Endothelial cell of umbilical vein (primary cell): ENCODE results near the gene DCLRE1B. TPM values are rescaled to one million over a fixed set of nuclear protein-coding genes. Genes with fewer than 3 reads are reported as not detected.

Experiments
- BruUV-seq: library from RNA; stranded (reverse); fragments of 400-500 nt; replicated peaks from 2 replicates; lab custom pipeline; 2021; lab: Mats Ljungman, UMichigan
- CTCF ChIA-PET: fragments of 300-600, 350-600 bp; sonication (Branson Sonifier 250); formaldehyde crosslinking; loops from one replicate; lab custom pipeline; 2021; ENCODE audit warnings: antibody characterized with exemption, inconsistent platforms; lab: Charles Lee
- POLR2A ChIA-PET: fragments of 300-600, 350-600 bp; sonication (Branson Sonifier 250); formaldehyde crosslinking; loops from one replicate; lab custom pipeline; 2021; ENCODE audit warnings: antibody characterized with exemption, inconsistent platforms; lab: Charles Lee
- DNase-seq: peaks from one replicate; pipeline ENCODE4 v3.0.0-alpha.2; 2011; ENCODE audit warnings: low read depth, low spot score
- FAIRE-seq: peaks from 2 replicates; lab custom pipeline; 2011; peaks lifted over from hg19 to GRCh38; lab: Jason Lieb, UNC
- H2AFZ ChIP-seq: 2 replicates; pipeline ENCODE4 v1.6.0; 2012; ENCODE audit warnings: low read depth, low read length, control low read depth, inconsistent platforms
- H3K27ac ChIP-seq: 2 replicates; pipeline ENCODE4 v1.5.1; 2011; ENCODE audit warnings: low read depth, mild to moderate bottlenecking, control low read depth, low read length, moderate library complexity; ENCODE audit not compliant: insufficient read depth
- H3K27me3 ChIP-seq, 2 experiments: 2 replicates each; pipeline versions ENCODE4 v1.6.0 to v1.6.1; 2011; ENCODE audit warnings: low read length in 2 of 2, mixed read lengths in 1 of 2; ENCODE audit not compliant: control insufficient read depth in 2 of 2, insufficient read depth in 2 of 2
- H3K36me3 ChIP-seq, 2 experiments: 2 replicates in 1 of 2; 3 replicates in 1 of 2; pipeline ENCODE4 v1.5.1; 2011; ENCODE audit warnings: low read length in 2 of 2, mild to moderate bottlenecking in 1 of 2, moderate library complexity in 1 of 2; ENCODE audit not compliant: control insufficient read depth in 2 of 2, insufficient read depth in 2 of 2; ENCODE audit errors: extremely low read depth in 1 of 2
- H3K4me1 ChIP-seq: 3 replicates; pipeline ENCODE4 v1.5.1; 2011; ENCODE audit warnings: mild to moderate bottlenecking, low read length; ENCODE audit not compliant: control insufficient read depth, insufficient read depth; ENCODE audit errors: extremely low read depth
- H3K4me2 ChIP-seq: 2 replicates; pipeline ENCODE4 v1.6.1; 2011; ENCODE audit warnings: low read length, control low read depth, mixed read lengths; ENCODE audit not compliant: insufficient read depth
- H3K4me3 ChIP-seq, 3 experiments: fragments of 200-600 bp in 1 of 3; sonication (generic), shearing (Covaris generic) in 1 of 3; replicated peaks in 1 of 3; 2 replicates each; pipeline ENCODE4 v1.5.1; 2011 to 2016; ENCODE audit warnings: control low read depth in 3 of 3, low read length in 3 of 3, mild to moderate bottlenecking in 2 of 3, inconsistent platforms in 1 of 3, low read depth in 1 of 3, moderate library complexity in 1 of 3; ENCODE audit not compliant: insufficient read depth in 1 of 3
- H3K79me2 ChIP-seq: 2 replicates; pipeline ENCODE4 v1.6.0; 2012; ENCODE audit warnings: low read length, inconsistent platforms; ENCODE audit not compliant: control insufficient read depth, insufficient read depth
- H3K9ac ChIP-seq: replicated peaks from 2 replicates; pipeline ENCODE3; 2011; ENCODE audit warnings: low read length, control low read depth; ENCODE audit not compliant: insufficient read depth; ENCODE audit errors: extremely low read depth
- H3K9me1 ChIP-seq: replicated peaks from 3 replicates; pipeline ENCODE4 v1.6.0; 2011; ENCODE audit warnings: mild to moderate bottlenecking, low read length; ENCODE audit not compliant: control insufficient read depth, insufficient read depth; ENCODE audit errors: extremely low read depth
- H3K9me3 ChIP-seq: replicated peaks from 2 replicates; pipeline ENCODE4 v1.5.1; 2012; ENCODE audit warnings: low read length, inconsistent platforms; ENCODE audit not compliant: control insufficient read depth, insufficient read depth
- H4K20me1 ChIP-seq: replicated peaks from 2 replicates; pipeline ENCODE3; 2011; ENCODE audit warnings: mild to moderate bottlenecking, low read length; ENCODE audit not compliant: control insufficient read depth, insufficient read depth; ENCODE audit errors: extremely low read depth
- EZH2 ChIP-seq: IDR thresholded peaks from 2 replicates; pipeline ENCODE4 v1.6.1; 2012; ENCODE audit warnings: borderline replicate concordance, low read depth, mild to moderate bottlenecking, moderate library complexity, low read length, inconsistent platforms; ENCODE audit not compliant: severe bottlenecking
- FOS ChIP-seq: IDR thresholded peaks from 2 replicates; pipeline ENCODE4 v1.6.1; 2011; ENCODE audit warnings: mild to moderate bottlenecking, low read length, moderate library complexity, borderline replicate concordance; ENCODE audit not compliant: insufficient read depth
- GATA2 ChIP-seq: IDR thresholded peaks from 2 replicates; pipeline ENCODE4 v1.7.0; 2011; ENCODE audit warnings: low read depth, mild to moderate bottlenecking, moderate library complexity, mixed read lengths, low read length; ENCODE audit not compliant: insufficient read length, insufficient read depth
- JUN ChIP-seq: IDR thresholded peaks from 2 replicates; pipeline ENCODE4 v1.6.1; 2011; ENCODE audit warnings: borderline replicate concordance, low read depth; ENCODE audit not compliant: insufficient read length, insufficient read depth
- MYC ChIP-seq: IDR thresholded peaks from one replicate; pipeline ENCODE4 v1.6.1; 2011; ENCODE audit warnings: mild to moderate bottlenecking, low read depth, low read length
- POLR2A ChIP-seq: IDR thresholded peaks from 2 replicates; pipeline ENCODE4 v1.6.1; 2012; ENCODE audit warnings: low read depth, mild to moderate bottlenecking, control low read depth, low read length
- POLR2AphosphoS5 ChIP-seq: IDR thresholded peaks from 2 replicates; pipeline ENCODE4 v1.6.1; 2012; ENCODE audit warnings: low read depth, mild to moderate bottlenecking, control low read depth, low read length, moderate library complexity; ENCODE audit not compliant: insufficient read depth
- dilution Hi-C: fragments of 300-500 bp; cut with MboI; formaldehyde crosslinking; loops from one replicate; pipeline ENCODE4 v1.15.0; 2019; ENCODE audit warnings: low sequenced_read_pairs; ENCODE audit not compliant: extremely low pct_ligation_motif_present
- intact Hi-C: fragments of 100-400 bp; cut with micrococcal nuclease; formaldehyde crosslinking; loops from one replicate; pipeline ENCODE4 v1.10.0; 2022
- polyA plus RNA-seq, 4 experiments: library from polyadenylated mRNA; depleted of rRNA in 3 of 4; stranded (reverse) in 3 of 4; unstranded in 1 of 4; fragments of >200 nt; gene quantifications; 2 replicates each; pipeline versions ENCODE4 v1.2.1 to v1.2.3, GENCODE V29; 2011 to 2012; ENCODE audit warnings: missing spikeins in 1 of 4
- total RNA-seq: library from RNA; stranded (reverse); gene quantifications from 2 replicates; pipeline ENCODE4 v1.2.3, GENCODE V29; 2021
- TF ChIP-seq, protein P1 (sequence below): IDR thresholded peaks from 2 replicates; pipeline ENCODE4 v1.6.1; 2011; ENCODE audit not compliant: insufficient read depth, insufficient read length
- TF ChIP-seq, protein P2 (sequence below), 2 donors: IDR thresholded peaks; 1 replicate in 1 of 2; 2 replicates in 1 of 2; pipeline ENCODE4 v1.5.1; 2011; ENCODE audit warnings: low read length in 2 of 2, mild to moderate bottlenecking in 2 of 2, moderate library complexity in 2 of 2, control low read depth in 1 of 2, inconsistent platforms in 1 of 2, low read depth in 1 of 2; ENCODE audit not compliant: insufficient read depth in 1 of 2; ENCODE audit errors: extremely low read depth in 1 of 2

DCLRE1B gene
- total and polyA plus RNA-seq, 2 donors (not counting 3 experiments of a cell fraction or from before 2014, with no cell fraction given): 5.6 to 10.7 TPM

DNA sequence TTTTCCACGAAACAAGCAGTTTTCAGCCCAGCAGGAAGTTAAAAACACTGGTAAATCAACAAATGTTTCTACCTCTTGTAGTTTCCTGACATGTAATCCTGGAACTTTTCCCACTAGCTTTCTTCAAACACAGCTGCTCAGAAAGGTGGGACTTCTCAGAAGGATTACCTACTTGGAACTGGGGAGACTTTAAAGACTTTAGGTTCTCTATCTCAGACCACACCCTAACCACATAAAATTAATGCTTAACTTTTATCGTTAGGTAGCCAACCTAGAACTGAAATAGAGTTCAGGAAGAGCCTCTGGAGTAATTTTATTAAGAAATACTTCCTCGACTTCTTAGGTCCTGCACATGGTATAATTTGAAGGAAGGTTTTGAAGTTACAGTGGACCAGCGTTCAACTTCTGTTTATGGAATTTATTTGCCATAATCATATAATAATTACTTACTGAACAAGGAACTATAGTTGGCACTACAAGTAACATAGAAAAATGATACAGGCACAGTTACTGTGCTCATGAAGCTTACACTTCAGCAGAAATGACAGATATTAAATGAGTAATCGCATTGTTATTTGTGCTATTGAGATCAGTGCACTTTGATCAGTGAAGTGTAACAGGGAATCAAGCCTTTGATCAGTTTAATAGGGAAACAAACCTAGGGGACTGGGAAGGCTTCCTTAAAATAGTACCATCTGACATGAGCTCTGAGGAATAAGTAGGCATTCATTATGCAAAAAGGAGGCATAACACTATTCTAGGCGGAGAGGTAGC, 17.5 kb upstream of the DCLRE1B start, which contains the start of gene BCL2L15:
TSS of gene BCL2L15 (minus strand) at position 180 of the 774 bp plus-strand sequence. CDS start 206 bp downstream, outside the sequence.
- TF ChIP-seq, protein P1, sequence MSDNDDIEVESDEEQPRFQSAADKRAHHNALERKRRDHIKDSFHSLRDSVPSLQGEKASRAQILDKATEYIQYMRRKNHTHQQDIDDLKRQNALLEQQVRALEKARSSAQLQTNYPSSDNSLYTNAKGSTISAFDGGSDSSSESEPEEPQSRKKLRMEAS: no peak
- H3K9ac ChIP-seq: no peak within 1 kb of the TSS
- no peaks in the 10 kb centered on the region for H3K4me1 ChIP-seq
- DNase-seq (no peak), FAIRE-seq (no peak)
- intact Hi-C loops (no loop called here), dilution Hi-C loops (no loop called here)
- ChIA-PET POLR2A (no interaction called here), CTCF (interaction anchor here (1.5 kb wide), 1 partner anchor 9 kb away, joined by 3 read pairs; no protein-coding TSS in a partner anchor)
- H3K4me3 ChIP-seq: no peak within 1 kb of the TSS
- H2AFZ ChIP-seq: no peak within 1 kb of the TSS
- no TSS peak for BruUV-seq
- no peaks in the 10 kb centered on the region for H3K27me3 ChIP-seq
- no peak within 1 kb of the TSS for H3K4me2 ChIP-seq
- H3K9me1 ChIP-seq: no peaks in the 10 kb centered on the region
- no peak within 1 kb of the TSS for H3K27ac ChIP-seq
- H3K36me3 ChIP-seq: no peaks in the 10 kb centered on the region
- no peaks in the 10 kb centered on the region for H4K20me1 ChIP-seq
- H3K9me3 ChIP-seq: no peaks in the 10 kb centered on the region
- H3K79me2 ChIP-seq: no peaks in the 10 kb centered on the region

DNA sequence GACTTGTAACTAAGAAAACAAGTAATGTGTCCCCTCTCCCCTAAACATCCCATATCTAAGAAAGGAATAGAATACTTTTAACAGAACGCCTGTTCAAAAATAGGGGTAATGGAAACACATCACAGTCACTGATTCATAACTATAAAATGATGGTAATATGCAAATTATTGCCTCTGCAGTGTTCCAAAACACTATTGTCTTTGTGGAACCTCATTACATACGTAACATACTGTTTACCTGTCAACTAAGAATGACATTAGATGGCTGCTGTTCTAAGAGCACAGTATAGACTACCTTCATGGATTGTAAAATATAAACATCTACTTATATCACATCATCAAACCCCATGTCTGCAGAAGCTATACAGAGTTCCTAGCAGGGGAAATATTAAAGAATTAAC, 14.3 kb upstream of the DCLRE1B start:
- TF ChIP-seq POLR2AphosphoS5: no peak
- no peak for TF ChIP-seq JUN
- TF ChIP-seq, protein P2, sequence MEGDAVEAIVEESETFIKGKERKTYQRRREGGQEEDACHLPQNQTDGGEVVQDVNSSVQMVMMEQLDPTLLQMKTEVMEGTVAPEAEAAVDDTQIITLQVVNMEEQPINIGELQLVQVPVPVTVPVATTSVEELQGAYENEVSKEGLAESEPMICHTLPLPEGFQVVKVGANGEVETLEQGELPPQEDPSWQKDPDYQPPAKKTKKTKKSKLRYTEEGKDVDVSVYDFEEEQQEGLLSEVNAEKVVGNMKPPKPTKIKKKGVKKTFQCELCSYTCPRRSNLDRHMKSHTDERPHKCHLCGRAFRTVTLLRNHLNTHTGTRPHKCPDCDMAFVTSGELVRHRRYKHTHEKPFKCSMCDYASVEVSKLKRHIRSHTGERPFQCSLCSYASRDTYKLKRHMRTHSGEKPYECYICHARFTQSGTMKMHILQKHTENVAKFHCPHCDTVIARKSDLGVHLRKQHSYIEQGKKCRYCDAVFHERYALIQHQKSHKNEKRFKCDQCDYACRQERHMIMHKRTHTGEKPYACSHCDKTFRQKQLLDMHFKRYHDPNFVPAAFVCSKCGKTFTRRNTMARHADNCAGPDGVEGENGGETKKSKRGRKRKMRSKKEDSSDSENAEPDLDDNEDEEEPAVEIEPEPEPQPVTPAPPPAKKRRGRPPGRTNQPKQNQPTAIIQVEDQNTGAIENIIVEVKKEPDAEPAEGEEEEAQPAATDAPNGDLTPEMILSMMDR (IDR thresholded peaks at IDR 0.05; ENCODE audit: extremely low read depth in 1 of 2, insufficient read depth in 1 of 2, low read depth in 1 of 2, low read length in 2 of 2): no peak
- TF ChIP-seq EZH2: no peak
- TF ChIP-seq, protein P1: no peak
- TF ChIP-seq FOS: no peak
- TF ChIP-seq MYC: no peak
- TF ChIP-seq POLR2A: no peak
- no peak for TF ChIP-seq GATA2
- ChIA-PET CTCF (interaction anchor here (0.9 to 1.3 kb wide), 2 partner anchors 10 to 23 kb away, joined by 3 to 4 read pairs; no protein-coding TSS in a partner anchor), POLR2A (interaction anchor here (0.6 kb wide), 1 partner anchor 1471 kb away, joined by 3 read pairs; no protein-coding TSS in a partner anchor)
- Histone ChIP-seq H2AFZ (no peak overlapping the region), H3K4me2 (no peak overlapping the region), H3K9ac (no peak overlapping the region), H3K27ac (no peak overlapping the region), H3K4me3 (no peak overlapping the region), H4K20me1 (no peaks in the 10 kb centered on the region), H3K4me1 (no peaks in the 10 kb centered on the region), H3K9me1 (no peaks in the 10 kb centered on the region), H3K27me3 (no peaks in the 10 kb centered on the region), H3K36me3 (peaks cover 0 to 4% of the 10 kb centered on the region in 2 experiments), H3K9me3 (no peaks in the 10 kb centered on the region), H3K79me2 (no peaks in the 10 kb centered on the region)
- FAIRE-seq (no peak), DNase-seq (no peak)
- intact Hi-C loops (no loop called here), dilution Hi-C loops (no loop called here)
- no TSS peak for BruUV-seq
